ENCODE results near the gene RIPOR1. TPM values are rescaled to one million over a fixed set of nuclear protein-coding genes. Genes with fewer than 3 reads are reported as not detected.
A peak's percentile ranks its signal among the peaks of the same experiment; 100 is the strongest.

The RIPOR1 gene
- total RNA-seq, 2 donors from 2014 or later, result 14.4 to 19.0 TPM

- DNase-seq, result no peak
- Histone ChIP-seq H3K27ac (no peak overlapping the region), H3K4me3 (no peak overlapping the region), H3K9me3 (no peaks in the 10 kb centered on the region), H3K4me1 (no peaks in the 10 kb centered on the region), H3K36me3 (no peaks in the 10 kb centered on the region), H3K27me3 (no peaks in the 10 kb centered on the region), H3K9ac (ENCODE audit: low read depth in 2 of 2, low read length in 2 of 2) (no peak overlapping the region)
- no peak for TF ChIP-seq CTCF (IDR thresholded peaks at IDR 0.05)
- intact Hi-C loops (cut with DNase I), result no loop called here
These were observed 10.0 kb upstream of the RIPOR1 start for GRCh38 chr16:67518676-67519075.

DNA sequence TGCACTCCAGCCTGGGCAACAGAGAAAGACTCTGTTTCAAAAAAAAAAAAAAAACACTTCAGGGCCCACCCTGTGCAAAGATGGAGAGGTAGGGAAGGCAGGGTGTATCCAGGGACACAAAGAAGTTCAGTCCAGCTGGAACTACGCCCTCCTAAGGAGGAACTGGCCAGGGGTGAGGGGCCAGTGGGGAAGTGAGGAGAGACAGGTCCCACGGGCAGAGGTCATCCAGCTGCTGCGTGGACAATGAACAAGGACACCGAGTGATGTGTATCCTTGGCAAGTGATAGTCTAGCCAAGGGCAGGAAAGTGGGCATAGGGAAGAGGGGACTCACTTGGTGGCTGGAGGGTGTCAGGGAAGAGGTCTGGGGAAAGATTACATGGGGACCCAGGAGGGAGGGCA is 9.4 kb upstream of the RIPOR1 start:
- Histone ChIP-seq H3K4me1 (no peaks in the 10 kb centered on the region), H3K36me3 (no peaks in the 10 kb centered on the region), H3K27me3 (no peaks in the 10 kb centered on the region), H3K9ac (ENCODE audit: low read depth in 2 of 2, low read length in 2 of 2) (no peak overlapping the region), H3K9me3 (no peaks in the 10 kb centered on the region), H3K27ac (no peak overlapping the region), H3K4me3 (no peak overlapping the region)
- intact Hi-C loops (cut with DNase I), result no loop called here
- no peak for TF ChIP-seq CTCF (IDR thresholded peaks at IDR 0.05)
- no peak for DNase-seq

DNA sequence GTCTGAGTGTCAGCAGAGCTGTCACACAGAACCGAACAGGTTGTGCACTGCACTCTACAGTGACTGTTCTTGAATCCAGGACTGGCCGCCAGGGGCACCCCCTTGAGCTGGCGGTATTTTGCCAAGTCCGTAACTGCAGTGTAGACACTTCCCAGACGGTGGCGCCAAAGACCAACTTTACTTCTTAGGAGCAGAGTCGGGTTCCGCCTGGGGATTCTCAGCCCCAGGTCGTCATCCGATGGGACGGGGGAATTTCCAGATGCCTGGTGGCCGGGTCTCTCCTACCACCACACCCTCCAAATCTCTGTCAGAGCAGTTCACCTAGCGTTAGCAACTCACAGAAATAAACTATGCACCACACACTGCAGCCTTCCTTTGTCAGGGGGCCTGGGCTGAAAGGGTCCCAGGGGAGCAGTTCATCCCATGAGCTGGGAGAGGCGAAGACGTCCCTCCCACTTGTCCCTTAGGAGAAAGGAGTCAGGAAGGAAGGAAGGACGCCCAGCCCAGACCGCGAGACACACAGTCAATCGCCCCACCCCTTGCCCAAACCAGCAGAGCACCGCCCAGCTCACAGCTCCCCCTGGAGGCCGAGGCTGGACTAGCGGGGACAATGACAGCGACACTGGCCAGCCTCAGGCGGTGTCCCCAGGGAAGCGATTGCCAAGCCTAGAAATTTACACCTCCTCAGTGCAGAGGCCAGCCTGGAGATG is 7.4 kb upstream of the RIPOR1 start:
- peak overlapping the region; percentile 91 for H3K27ac ChIP-seq
- no peaks in the 10 kb centered on the region for H3K36me3 ChIP-seq
- H3K9ac ChIP-seq (ENCODE audit: low read depth in 2 of 2, low read length in 2 of 2), result peak overlapping the region in 1 of 2 donors; percentile 81
- no peaks in the 10 kb centered on the region for H3K27me3 ChIP-seq
- peak; percentile 72 for TF ChIP-seq CTCF (IDR thresholded peaks at IDR 0.05)
- H3K4me3 ChIP-seq, result peak overlapping the region; percentile 17
- H3K4me1 ChIP-seq, result no peaks in the 10 kb centered on the region
- DNase-seq, result peak; percentile 99
- intact Hi-C loops (cut with DNase I), result loop anchor here (5.0 to 10.0 kb wide), 2 partner anchors 39 to 144 kb away; partner anchors contain the start of genes ACD, AGRP, ATP6V0D1 and C16orf86
- no peaks in the 10 kb centered on the region for H3K9me3 ChIP-seq

DNA sequence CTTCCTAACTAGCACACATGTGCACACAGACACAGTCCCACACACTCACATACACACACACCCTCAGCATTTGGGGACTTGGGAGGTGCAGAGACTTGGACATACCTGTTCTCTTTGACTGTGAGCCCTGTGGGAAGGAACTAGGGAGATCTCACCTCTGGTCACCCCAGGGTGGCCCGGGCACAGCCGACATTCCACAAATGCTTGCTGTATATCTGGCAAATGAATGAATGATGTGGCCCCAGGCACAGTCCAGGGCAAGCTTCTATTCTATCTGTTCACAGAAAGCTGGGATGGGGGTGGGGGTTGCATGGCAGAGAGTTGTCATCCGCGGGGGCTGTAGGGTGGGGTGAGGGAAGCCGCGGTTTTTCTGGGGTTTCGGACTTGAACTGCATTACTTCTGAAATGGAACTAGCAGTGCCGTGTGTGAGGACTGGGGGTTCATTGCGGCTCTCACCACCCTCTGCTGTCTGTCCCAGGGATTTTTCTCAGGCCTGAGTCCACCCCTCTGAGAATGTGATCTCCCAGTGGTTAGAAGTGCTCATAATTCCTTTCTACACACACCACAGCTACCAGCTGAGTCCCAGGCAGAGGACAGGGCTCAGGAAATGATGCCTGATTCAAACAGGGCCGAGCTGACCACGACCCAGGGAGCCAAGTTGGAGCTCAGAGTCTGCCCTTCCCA is 3.3 kb upstream of the RIPOR1 start:
- Histone ChIP-seq H3K9ac (ENCODE audit: low read depth in 2 of 2, low read length in 2 of 2) (no peak overlapping the region), H3K36me3 (no peaks in the 10 kb centered on the region), H3K27ac (no peak overlapping the region), H3K4me1 (peaks cover 9% of the 10 kb centered on the region), H3K4me3 (no peak overlapping the region), H3K27me3 (peaks cover 1% of the 10 kb centered on the region), H3K9me3 (no peaks in the 10 kb centered on the region)
- no peak for TF ChIP-seq CTCF (IDR thresholded peaks at IDR 0.05)
- intact Hi-C loops (cut with DNase I), result loop anchor here (10.0 kb wide), 1 partner anchor 139 kb away; the partner anchor contains the start of genes ACD, C16orf86, ENKD1 and PARD6A
- DNase-seq, result no peak

DNA sequence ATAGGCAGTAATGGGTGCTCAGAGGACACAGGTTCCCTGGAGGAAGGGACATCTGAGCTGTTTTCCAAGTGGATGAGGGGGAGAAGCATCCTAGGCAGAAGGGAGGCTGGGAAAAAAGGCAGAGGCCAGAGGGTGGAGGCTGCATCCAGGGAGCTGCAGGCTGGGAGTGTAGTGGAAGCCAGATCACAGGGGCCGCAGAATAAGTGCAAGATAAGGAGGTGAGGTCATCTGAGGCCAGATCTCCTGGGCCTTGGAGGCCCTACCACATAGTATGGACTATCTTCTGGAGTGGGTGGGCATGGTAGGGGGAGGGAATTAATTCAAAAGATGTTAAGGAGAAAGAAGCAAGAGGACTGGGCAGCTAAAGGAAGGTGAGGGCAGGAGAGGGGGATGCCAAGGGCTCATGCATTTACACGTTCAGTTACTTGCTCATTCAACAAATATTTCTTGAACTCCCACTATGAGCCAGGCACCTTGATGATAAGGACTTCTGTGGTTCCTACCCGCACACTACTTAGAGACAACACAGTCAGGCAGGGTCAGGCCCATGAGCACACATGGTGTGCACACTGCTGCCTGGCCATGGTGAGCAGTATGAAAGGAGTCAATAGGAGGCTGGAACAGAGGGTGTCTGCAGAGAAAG is 2.4 kb upstream of the RIPOR1 start:
- Histone ChIP-seq H3K9ac (ENCODE audit: low read depth in 2 of 2, low read length in 2 of 2) (no peak overlapping the region), H3K9me3 (no peaks in the 10 kb centered on the region), H3K27ac (no peak overlapping the region), H3K27me3 (peaks cover 5% of the 10 kb centered on the region), H3K4me3 (no peak overlapping the region), H3K36me3 (no peaks in the 10 kb centered on the region), H3K4me1 (peaks cover 14% of the 10 kb centered on the region)
- no peak for DNase-seq
- intact Hi-C loops (cut with DNase I), result loop anchor here (10.0 kb wide), 1 partner anchor 139 kb away; the partner anchor contains the start of genes ACD, C16orf86, ENKD1 and PARD6A
- TF ChIP-seq CTCF (IDR thresholded peaks at IDR 0.05), result no peak
